IPS-20b (cell line): ENCODE data around the gene SLC12A4.
"Not testable (repeated sequence)": the region's sequence is repeated elsewhere in the genome, so short reads cannot be mapped to it uniquely, and the experiment has no call there.

Source experiments
- H3K27ac ChIP-seq: one replicate; pipeline ENCODE4 v1.5.1; 2013; ENCODE audit warnings: low read length
- H3K27me3 ChIP-seq: 2 replicates; pipeline ENCODE4 v1.6.1; 2013; ENCODE audit warnings: mild to moderate bottlenecking, low read length, inconsistent platforms; ENCODE audit not compliant: insufficient read depth
- H3K36me3 ChIP-seq: 2 replicates; pipeline ENCODE4 v1.6.1; 2013; ENCODE audit warnings: low read depth, mild to moderate bottlenecking, inconsistent platforms, low read length, moderate library complexity; ENCODE audit not compliant: insufficient read depth
- H3K4me1 ChIP-seq: 2 replicates; pipeline ENCODE4 v1.6.1; 2013; ENCODE audit warnings: mild to moderate bottlenecking, control low read depth, inconsistent platforms, low read length, moderate library complexity; ENCODE audit not compliant: insufficient read depth
- H3K4me3 ChIP-seq: 2 replicates; pipeline ENCODE4 v1.5.1; 2013; ENCODE audit warnings: mild to moderate bottlenecking, low read length, inconsistent platforms
- H3K9ac ChIP-seq: 2 replicates; pipeline ENCODE4 v1.6.1; 2013; ENCODE audit warnings: low read depth, mild to moderate bottlenecking, inconsistent platforms, low read length, moderate library complexity
- H3K9me3 ChIP-seq: 2 replicates; pipeline ENCODE4 v1.6.1; 2013; ENCODE audit warnings: mild to moderate bottlenecking, low read depth, low read length, inconsistent platforms; ENCODE audit not compliant: insufficient read depth

Gene SLC12A4

DNA sequence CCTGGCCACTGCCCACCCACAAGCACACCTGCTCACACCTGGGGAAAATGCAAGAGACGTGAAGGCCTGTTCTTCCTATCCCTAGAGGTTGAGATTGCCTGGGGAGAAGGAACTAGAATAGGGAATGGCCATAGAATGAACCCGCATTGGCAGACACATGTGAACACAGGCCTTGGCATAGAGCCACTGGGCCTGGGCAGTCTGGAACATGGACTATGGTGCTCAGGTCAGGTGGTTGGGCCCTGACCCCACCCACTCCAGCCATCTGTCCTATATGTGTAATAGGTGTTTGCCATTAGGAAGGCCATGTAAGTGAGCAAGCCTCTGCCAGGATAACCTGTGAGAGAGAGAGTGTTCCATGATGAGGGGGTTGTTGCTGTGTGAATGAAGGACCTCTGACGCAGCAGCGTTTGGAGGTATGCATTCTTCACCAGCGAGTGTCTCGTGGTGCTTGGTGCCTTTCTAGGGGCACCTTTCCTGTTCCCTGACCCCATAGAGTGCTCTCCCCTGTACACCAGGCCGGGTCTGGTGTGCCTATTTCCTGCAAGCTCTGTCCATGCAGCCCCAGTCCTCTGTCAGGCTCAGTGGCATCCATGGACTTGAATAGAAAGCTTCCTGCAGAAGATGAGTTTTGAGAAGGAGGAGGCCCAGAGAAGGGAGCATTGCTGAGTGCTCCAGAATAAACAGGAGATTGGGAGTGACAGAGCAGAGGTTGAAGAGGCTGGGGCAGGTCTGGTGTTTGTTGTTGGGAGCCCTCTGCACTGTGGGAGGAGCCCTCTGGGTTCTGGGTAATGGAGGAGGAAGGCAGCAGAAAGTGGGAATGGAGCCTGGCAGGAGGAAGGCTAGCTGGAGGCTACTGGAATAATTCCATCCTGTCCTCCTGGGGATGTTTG, 52.4 kb downstream of the SLC12A4 start:
- Histone ChIP-seq H3K4me1 (peaks cover 13% of the 10 kb centered on the region), H3K27me3 (no peaks in the 10 kb centered on the region), H3K9me3 (no peaks in the 10 kb centered on the region), H3K36me3 (peaks cover 9% of the 10 kb centered on the region; the same call in 1 of the 2 replicates), H3K27ac (no peak overlapping the region), H3K4me3 (no peak overlapping the region), H3K9ac (no peak overlapping the region)

DNA sequence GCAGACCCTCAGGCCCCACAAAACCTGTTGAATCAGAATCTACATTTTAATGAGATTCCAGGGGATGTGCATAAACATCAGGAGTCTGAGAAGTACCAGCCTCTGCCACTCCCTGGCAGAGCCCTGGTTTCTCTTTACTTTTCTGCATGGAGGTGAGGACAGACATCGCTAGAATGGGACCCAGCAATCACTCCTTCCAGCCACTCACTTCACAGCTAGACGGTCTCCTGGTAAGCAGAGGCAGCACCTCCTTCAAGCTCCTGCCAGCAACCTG, 53.0 kb downstream of the SLC12A4 start:
- H3K27ac ChIP-seq, H3K27me3 ChIP-seq, H3K9me3 ChIP-seq, H3K9ac ChIP-seq, H3K4me3 ChIP-seq: not testable (repeated sequence)
- Histone ChIP-seq H3K4me1 (peaks cover 13% of the 10 kb centered on the region), H3K36me3 (peaks cover 12% of the 10 kb centered on the region; the same call in 1 of the 2 replicates)

DNA sequence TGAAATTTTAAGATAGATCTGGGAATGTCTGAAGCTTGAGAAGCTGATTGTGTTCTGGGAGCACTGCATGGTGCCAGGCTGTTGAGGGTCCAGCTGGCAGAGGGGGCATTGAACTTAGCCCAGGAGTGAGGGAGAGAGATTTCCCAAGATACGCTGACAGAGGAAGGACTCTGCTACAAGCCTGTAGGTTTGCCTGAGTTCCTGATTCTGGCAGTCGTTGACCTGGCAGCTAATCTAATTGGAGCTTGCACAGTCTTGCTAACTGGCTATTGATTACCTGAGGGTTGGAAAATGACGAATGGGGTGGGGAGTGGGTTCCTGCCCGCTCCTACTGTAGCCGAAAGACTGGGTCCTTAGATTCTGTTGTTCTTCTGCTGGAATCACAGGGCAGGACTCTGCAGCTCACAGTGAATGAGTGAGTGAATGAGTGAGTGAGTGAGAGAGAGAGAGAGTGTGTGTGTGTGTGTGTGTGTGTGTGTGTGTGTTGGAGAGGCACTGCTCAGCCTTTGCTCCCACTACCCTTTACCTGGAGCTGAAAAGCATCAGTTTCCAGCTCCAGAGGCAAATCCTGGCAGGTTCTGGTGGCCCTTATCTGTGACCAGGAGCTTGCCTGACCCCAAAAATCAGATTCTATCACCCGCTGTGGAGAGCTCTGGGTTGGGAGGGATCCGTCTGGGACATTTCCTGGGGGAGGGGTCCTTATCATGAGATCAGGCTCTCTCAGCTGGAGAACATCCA, 53.5 kb downstream of the SLC12A4 start:
- no peak overlapping the region for H3K4me3 ChIP-seq
- H3K9ac ChIP-seq, result peak overlapping the region; percentile 48; the same call in 1 of the 2 replicates
- no peak overlapping the region for H3K27ac ChIP-seq
- H3K36me3 ChIP-seq, result peaks cover 15% of the 10 kb centered on the region
- no peaks in the 10 kb centered on the region for H3K27me3 ChIP-seq
- H3K4me1 ChIP-seq, result peaks cover 13% of the 10 kb centered on the region
- H3K9me3 ChIP-seq, result no peaks in the 10 kb centered on the region

DNA sequence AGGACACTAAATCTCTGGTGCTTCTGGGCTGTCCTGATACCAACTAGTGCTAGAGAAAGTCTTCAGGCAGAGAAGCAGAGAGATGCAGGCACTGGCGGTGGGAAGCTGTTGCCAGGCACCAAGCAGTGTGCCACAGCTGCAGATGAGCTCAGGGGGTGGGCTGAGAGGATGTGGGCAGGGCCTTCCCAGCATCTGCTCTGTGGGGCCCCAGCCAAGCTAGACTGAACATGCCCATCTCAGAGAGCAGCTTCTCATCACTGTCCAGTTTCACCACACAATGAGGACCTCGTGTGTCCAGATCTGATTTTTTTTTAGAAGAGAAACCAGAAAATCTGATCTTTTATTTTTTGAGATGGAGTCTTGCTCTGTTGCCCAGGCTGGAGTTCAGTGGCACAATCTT, 58.3 kb downstream of the SLC12A4 start:
- Histone ChIP-seq H3K27ac (no peak overlapping the region), H3K9ac (no peak overlapping the region), H3K27me3 (no peaks in the 10 kb centered on the region), H3K4me1 (peaks cover 5% of the 10 kb centered on the region), H3K36me3 (peaks cover 22% of the 10 kb centered on the region), H3K4me3 (no peak overlapping the region), H3K9me3 (no peaks in the 10 kb centered on the region)

DNA sequence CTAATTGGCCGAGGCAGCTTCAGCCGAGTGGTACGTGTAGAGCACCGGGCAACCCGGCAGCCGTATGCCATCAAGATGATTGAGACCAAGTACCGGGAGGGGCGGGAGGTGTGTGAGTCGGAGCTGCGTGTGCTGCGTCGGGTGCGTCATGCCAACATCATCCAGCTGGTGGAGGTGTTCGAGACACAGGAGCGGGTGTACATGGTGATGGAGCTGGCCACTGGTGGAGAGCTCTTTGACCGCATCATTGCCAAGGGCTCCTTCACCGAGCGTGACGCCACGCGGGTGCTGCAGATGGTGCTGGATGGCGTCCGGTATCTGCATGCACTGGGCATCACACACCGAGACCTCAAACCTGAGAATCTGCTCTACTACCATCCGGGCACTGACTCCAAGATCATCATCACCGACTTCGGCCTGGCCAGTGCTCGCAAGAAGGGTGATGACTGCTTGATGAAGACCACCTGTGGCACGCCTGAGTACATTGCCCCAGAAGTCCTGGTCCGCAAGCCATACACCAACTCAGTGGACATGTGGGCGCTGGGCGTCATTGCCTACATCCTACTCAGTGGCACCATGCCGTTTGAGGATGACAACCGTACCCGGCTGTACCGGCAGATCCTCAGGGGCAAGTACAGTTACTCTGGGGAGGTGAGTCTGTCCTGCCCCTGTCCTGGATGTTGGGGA, 59.2 kb downstream of the SLC12A4 start:
- Histone ChIP-seq H3K9me3 (no peaks in the 10 kb centered on the region), H3K4me1 (no peaks in the 10 kb centered on the region), H3K4me3 (no peak overlapping the region), H3K9ac (no peak overlapping the region), H3K27me3 (no peaks in the 10 kb centered on the region), H3K27ac (no peak overlapping the region), H3K36me3 (peaks cover 22% of the 10 kb centered on the region)

DNA sequence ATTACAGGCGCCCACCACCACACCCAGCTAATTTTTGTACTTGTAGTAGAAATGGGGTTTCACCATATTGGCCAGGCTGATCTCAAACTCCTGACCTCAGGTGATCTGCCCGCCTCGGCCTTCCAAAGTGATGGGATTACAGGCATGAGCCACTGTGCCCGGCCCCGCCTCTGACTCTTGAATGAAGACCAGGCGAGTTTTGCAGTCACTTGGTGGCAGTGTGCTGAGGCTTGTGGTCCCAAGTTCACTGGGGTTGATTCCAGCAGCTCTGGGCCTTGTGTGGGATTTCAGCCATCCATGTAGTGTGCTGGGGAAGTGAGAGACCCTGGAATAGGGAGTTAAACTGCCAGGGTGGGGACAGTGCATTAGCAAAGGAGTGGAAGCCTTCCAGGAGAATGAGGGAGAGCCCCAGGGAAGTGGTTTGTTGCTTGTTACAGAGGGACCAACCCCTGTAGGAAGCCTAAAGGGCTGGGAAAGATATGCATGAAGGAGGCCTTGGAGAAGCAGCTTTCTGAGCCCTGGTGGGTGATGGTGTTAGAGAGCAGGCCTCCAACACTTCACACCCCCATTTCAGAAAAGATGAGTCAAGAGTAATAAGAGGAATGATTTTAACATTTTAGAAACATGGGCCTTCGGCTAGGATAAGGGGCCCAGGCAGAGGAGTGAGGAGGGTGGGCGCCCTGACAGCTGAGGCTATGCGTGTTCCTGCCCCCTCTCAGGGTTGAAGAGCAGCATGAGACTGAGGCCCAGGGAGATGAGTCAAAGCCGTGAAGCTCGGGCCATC, 60.8 kb downstream of the SLC12A4 start:
- Histone ChIP-seq H3K9me3 (no peaks in the 10 kb centered on the region), H3K36me3 (peaks cover 31% of the 10 kb centered on the region), H3K27ac (no peak overlapping the region), H3K4me1 (no peaks in the 10 kb centered on the region), H3K27me3 (no peaks in the 10 kb centered on the region), H3K4me3 (no peak overlapping the region), H3K9ac (no peak overlapping the region)

DNA sequence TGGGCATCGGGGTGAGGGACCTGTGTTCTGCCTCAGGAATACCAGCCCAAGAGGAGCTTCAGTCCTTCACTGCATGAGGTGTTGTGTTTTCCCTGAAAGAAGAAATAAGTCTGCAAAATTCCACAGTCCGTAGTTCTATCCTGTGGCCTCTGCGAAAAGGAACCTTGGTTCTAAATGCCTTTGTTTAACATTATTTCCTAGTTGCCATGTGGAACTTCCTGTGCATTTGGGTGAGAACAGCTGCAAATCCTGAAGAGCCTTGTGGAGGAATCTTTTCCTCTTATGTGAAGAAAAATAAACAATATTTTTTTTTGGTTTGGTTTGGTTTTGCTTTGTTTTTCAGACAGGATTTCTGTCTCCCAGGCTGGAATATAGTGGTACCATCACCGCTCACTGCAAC, 65.6 kb downstream of the SLC12A4 start:
- no peak overlapping the region for H3K9ac ChIP-seq
- no peaks in the 10 kb centered on the region for H3K4me1 ChIP-seq
- H3K4me3 ChIP-seq, result no peak overlapping the region
- peaks cover 9% of the 10 kb centered on the region for H3K36me3 ChIP-seq
- H3K27me3 ChIP-seq, result no peaks in the 10 kb centered on the region
- no peaks in the 10 kb centered on the region for H3K9me3 ChIP-seq
- H3K27ac ChIP-seq, result no peak overlapping the region

DNA sequence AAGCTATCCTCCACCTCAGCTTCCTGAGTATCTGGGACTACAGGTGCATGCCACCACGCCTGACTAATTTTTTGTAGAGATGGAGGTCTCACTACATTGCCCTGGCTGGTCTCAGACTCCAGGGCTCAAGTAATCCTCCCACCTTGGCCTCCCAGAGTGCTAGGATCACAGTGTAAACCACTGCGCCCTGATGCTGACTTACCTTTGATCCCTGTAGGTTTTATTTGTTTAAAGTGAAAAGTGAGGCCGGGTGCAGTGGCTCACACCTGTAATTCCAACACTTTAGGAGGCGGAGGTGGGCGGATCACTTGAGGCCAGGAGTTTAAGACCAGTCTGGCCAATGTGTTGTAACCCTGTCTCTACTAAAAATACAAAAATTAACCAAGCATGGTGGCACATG, 66.7 kb downstream of the SLC12A4 start:
- no peak overlapping the region for H3K4me3 ChIP-seq
- H3K27me3 ChIP-seq, result no peaks in the 10 kb centered on the region
- peaks cover 9% of the 10 kb centered on the region for H3K36me3 ChIP-seq
- H3K9me3 ChIP-seq, result no peaks in the 10 kb centered on the region
- no peak overlapping the region for H3K9ac ChIP-seq
- no peaks in the 10 kb centered on the region for H3K4me1 ChIP-seq
- no peak overlapping the region for H3K27ac ChIP-seq

DNA sequence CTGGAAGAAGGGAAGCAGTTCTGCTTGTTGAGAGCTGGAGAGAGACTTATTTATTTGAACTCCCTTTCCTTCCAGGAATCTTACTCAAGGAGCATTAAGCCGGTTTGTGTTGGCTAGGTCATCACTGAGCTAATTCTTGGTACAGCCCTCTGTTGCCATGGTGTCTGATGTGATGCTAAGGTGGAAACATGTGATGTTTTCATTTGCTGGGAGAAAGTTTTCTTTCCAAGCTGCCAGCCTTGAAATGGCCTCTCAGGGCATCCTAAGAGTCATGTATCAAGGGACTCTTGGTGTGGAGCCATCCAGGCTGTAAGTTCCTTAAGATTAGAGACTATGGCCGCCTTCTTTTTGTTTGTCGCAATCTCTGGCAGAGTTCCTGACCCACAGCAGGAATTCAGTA, 71.2 kb downstream of the SLC12A4 start:
- Histone ChIP-seq H3K27me3 (no peaks in the 10 kb centered on the region), H3K36me3 (no peaks in the 10 kb centered on the region), H3K4me3 (no peak overlapping the region), H3K9ac (no peak overlapping the region), H3K27ac (no peak overlapping the region), H3K4me1 (peaks cover 6% of the 10 kb centered on the region; the same call in 1 of the 2 replicates), H3K9me3 (no peaks in the 10 kb centered on the region)

DNA sequence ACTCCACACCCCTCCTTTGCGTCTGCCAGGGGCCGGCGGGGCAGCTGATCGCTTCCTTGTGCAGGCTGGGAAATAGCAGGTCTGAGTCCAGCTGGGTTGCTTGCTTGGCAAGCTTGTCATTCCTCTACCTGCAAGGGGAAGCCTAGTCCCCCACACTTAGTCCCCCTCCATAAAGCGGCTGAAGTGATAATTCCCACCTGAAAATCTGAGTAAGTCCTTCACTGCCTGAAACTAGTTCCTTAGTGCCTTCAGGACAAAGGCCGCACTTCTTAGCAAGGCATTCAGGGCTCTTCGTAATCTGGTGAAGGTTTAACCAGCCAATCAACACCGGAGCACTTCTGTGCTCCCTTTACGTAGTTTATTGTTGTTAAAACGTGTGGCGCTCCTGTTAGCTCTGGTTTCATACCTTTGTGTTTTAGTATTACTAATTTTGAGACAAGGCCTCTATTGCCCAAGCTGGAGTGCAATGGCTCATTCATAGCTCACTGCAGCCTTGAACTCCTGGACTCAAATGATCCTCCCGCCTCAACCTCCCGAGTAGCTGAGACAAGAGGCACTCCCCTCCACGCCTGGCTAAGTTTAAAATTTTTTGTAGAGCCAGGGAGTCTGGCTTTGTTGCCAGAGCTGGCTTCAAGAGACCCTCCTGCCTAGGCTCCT, 74.6 kb downstream of the SLC12A4 start:
- H3K27ac ChIP-seq, result no peak overlapping the region
- H3K27me3 ChIP-seq, result no peaks in the 10 kb centered on the region
- H3K9me3 ChIP-seq, result no peaks in the 10 kb centered on the region
- H3K4me3 ChIP-seq, result peak overlapping the region; percentile 87
- H3K4me1 ChIP-seq, result peaks cover 8% of the 10 kb centered on the region; the same call in 1 of the 2 replicates
- peak overlapping the region; percentile 98 for H3K9ac ChIP-seq
- no peaks in the 10 kb centered on the region for H3K36me3 ChIP-seq
